ENCODE results near the gene NDUFV3.

DNA sequence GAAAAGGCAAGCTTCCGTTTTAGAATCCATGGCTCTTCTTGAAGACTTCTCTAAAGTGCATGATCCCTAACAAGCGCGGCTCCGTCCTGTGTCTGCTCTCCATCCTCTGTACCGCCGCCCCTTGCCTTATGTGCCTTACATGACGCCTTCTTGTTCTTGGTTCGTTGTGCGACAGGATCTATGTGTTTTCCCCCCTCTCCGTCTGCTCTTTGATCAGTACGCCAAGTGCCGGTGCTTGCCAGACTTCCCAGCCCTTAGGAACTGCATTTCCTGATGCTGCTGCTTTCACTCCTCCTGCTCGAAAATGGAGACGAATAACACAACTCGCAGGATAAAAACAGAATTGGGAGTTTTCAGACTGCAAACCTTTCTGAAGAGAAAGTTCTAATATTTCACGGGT lies 13.1 kb downstream of the NDUFV3 start:
- TF ChIP-seq, protein P1, sequence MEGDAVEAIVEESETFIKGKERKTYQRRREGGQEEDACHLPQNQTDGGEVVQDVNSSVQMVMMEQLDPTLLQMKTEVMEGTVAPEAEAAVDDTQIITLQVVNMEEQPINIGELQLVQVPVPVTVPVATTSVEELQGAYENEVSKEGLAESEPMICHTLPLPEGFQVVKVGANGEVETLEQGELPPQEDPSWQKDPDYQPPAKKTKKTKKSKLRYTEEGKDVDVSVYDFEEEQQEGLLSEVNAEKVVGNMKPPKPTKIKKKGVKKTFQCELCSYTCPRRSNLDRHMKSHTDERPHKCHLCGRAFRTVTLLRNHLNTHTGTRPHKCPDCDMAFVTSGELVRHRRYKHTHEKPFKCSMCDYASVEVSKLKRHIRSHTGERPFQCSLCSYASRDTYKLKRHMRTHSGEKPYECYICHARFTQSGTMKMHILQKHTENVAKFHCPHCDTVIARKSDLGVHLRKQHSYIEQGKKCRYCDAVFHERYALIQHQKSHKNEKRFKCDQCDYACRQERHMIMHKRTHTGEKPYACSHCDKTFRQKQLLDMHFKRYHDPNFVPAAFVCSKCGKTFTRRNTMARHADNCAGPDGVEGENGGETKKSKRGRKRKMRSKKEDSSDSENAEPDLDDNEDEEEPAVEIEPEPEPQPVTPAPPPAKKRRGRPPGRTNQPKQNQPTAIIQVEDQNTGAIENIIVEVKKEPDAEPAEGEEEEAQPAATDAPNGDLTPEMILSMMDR (IDR thresholded peaks at IDR 0.05; ENCODE audit: extremely low read depth in 1 of 2, insufficient read depth in 1 of 2, low read depth in 1 of 2, low read length in 2 of 2): no peak
- no peak for TF ChIP-seq POLR2A (IDR thresholded peaks at IDR 0.05; ENCODE audit: low read depth, low read length)
- no peak for TF ChIP-seq POLR2AphosphoS5 (IDR thresholded peaks at IDR 0.05; ENCODE audit: insufficient read depth, low read depth, low read length)
- no peak for TF ChIP-seq GATA2 (IDR thresholded peaks at IDR 0.05; ENCODE audit: insufficient read depth, insufficient read length, low read depth, low read length)
- TF ChIP-seq, protein P2, sequence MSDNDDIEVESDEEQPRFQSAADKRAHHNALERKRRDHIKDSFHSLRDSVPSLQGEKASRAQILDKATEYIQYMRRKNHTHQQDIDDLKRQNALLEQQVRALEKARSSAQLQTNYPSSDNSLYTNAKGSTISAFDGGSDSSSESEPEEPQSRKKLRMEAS (IDR thresholded peaks at IDR 0.05; ENCODE audit: insufficient read depth, insufficient read length): no peak
- TF ChIP-seq EZH2 (IDR thresholded peaks at IDR 0.05; ENCODE audit: borderline replicate concordance, low read depth, low read length, severe bottlenecking): no peak
- no peak for TF ChIP-seq MYC (IDR thresholded peaks at IDR 0.05; ENCODE audit: low read depth, low read length)
